GM12873 (cell line): ENCODE measurements around the gene MMP28.

ENCODE experiments used
- CTCF ChIP-seq: IDR thresholded peaks from 2 replicates; pipeline ENCODE4 v1.5.1; 2012; ENCODE audit warnings: low read depth, mild to moderate bottlenecking, moderate library complexity, low read length, control low read depth; ENCODE audit not compliant: insufficient read depth; ENCODE audit errors: missing control alignments

The MMP28 gene

GRCh38 chr17:35732806-35733136 lies 62.7 kb downstream of the MMP28 start:
- no peak for TF ChIP-seq CTCF

- no peak for TF ChIP-seq CTCF
These were observed 63.3 kb downstream of the MMP28 start for GRCh38 chr17:35731917-35732805.

- no peak for TF ChIP-seq CTCF
These were observed 64.1 kb downstream of the MMP28 start, which contains the start of gene RASL10B for GRCh38 chr17:35731239-35731916. Gene RASL10B (plus strand): TSS chr17:35731639. CDS start chr17:35735185, 3,546 bp downstream.

GRCh38 chr17:35730400-35731005 lies 64.9 kb downstream of the MMP28 start:
- no peak for TF ChIP-seq CTCF

GRCh38 chr17:35729405-35729833 lies 66.0 kb downstream of the MMP28 start:
- no peak for TF ChIP-seq CTCF

- no peak for TF ChIP-seq CTCF
These were observed 66.9 kb downstream of the MMP28 start for GRCh38 chr17:35728551-35728950.

- no peak for TF ChIP-seq CTCF
These were observed 67.8 kb downstream of the MMP28 start for GRCh38 chr17:35727635-35728034.
